Mucosa of stomach (tissue), 1 donor: Measurements from ENCODE around the gene CMC4.

Experiments
- H3K27me3 ChIP-seq: one replicate; pipeline ENCODE4 v1.7.0; 2013; ENCODE audit warnings: mild to moderate bottlenecking, low read length; ENCODE audit not compliant: control insufficient read depth, insufficient read depth
- H3K36me3 ChIP-seq: one replicate; pipeline ENCODE4 v1.7.0; 2013; ENCODE audit warnings: low read length; ENCODE audit not compliant: control insufficient read depth, insufficient read depth
- H3K4me1 ChIP-seq: one replicate; pipeline ENCODE4 v1.7.0; 2013; ENCODE audit warnings: mild to moderate bottlenecking, low read length; ENCODE audit not compliant: control insufficient read depth, insufficient read depth
- H3K4me3 ChIP-seq: one replicate; pipeline ENCODE4 v1.7.0; 2013; ENCODE audit warnings: low read length
- H3K9ac ChIP-seq: one replicate; pipeline ENCODE4 v1.7.0; 2013; ENCODE audit warnings: mild to moderate bottlenecking, low read length, moderate library complexity
- H3K9me3 ChIP-seq: one replicate; pipeline ENCODE4 v1.7.0; 2013; ENCODE audit warnings: mild to moderate bottlenecking, low read length, moderate library complexity; ENCODE audit not compliant: control insufficient read depth
- donor health status: Pancreatic carcinoma.

Gene CMC4

GRCh38 chrX:155048977-155049619, 21.8 kb downstream of the CMC4 start:
- Histone ChIP-seq H3K27me3 (no peaks in the 10 kb centered on the region), H3K4me3 (no peak overlapping the region), H3K4me1 (no peaks in the 10 kb centered on the region), H3K9ac (no peak overlapping the region), H3K9me3 (no peaks in the 10 kb centered on the region), H3K36me3 (no peaks in the 10 kb centered on the region)

GRCh38 chrX:155046811-155047528, 24.0 kb downstream of the CMC4 start:
- Histone ChIP-seq H3K9me3 (no peaks in the 10 kb centered on the region), H3K9ac (no peak overlapping the region), H3K4me1 (no peaks in the 10 kb centered on the region), H3K36me3 (no peaks in the 10 kb centered on the region), H3K4me3 (no peak overlapping the region), H3K27me3 (no peaks in the 10 kb centered on the region)

GRCh38 chrX:155046129-155046810, 24.7 kb downstream of the CMC4 start:
- no peaks in the 10 kb centered on the region for H3K9me3 ChIP-seq
- no peaks in the 10 kb centered on the region for H3K27me3 ChIP-seq
- no peak overlapping the region for H3K9ac ChIP-seq
- no peaks in the 10 kb centered on the region for H3K36me3 ChIP-seq
- no peaks in the 10 kb centered on the region for H3K4me1 ChIP-seq
- no peak overlapping the region for H3K4me3 ChIP-seq

GRCh38 chrX:155035688-155036087, 35.2 kb downstream of the CMC4 start:
- no peaks in the 10 kb centered on the region for H3K9me3 ChIP-seq
- H3K4me3 ChIP-seq, result no peak overlapping the region
- H3K36me3 ChIP-seq, result no peaks in the 10 kb centered on the region
- no peak overlapping the region for H3K9ac ChIP-seq
- no peaks in the 10 kb centered on the region for H3K27me3 ChIP-seq
- no peaks in the 10 kb centered on the region for H3K4me1 ChIP-seq

GRCh38 chrX:155031657-155032056, 39.3 kb downstream of the CMC4 start:
- Histone ChIP-seq H3K36me3 (no peaks in the 10 kb centered on the region), H3K4me3 (no peak overlapping the region), H3K9me3 (no peaks in the 10 kb centered on the region), H3K9ac (no peak overlapping the region), H3K4me1 (peaks cover 6% of the 10 kb centered on the region), H3K27me3 (no peaks in the 10 kb centered on the region)

- H3K4me3 ChIP-seq, result no peak overlapping the region
- H3K36me3 ChIP-seq, result no peaks in the 10 kb centered on the region
Measured at GRCh38 chrX:155028877-155029291, 42.1 kb downstream of the CMC4 start.

GRCh38 chrX:155028129-155028528, 42.8 kb downstream of the CMC4 start:
- H3K9me3 ChIP-seq, result no peaks in the 10 kb centered on the region
- H3K9ac ChIP-seq, result no peak overlapping the region
- H3K4me1 ChIP-seq, result peaks cover 6% of the 10 kb centered on the region
- no peaks in the 10 kb centered on the region for H3K36me3 ChIP-seq
- no peak overlapping the region for H3K4me3 ChIP-seq
- no peaks in the 10 kb centered on the region for H3K27me3 ChIP-seq

More at GRCh38 chrX:155028877-155029291, 42.1 kb downstream of the CMC4 start:
- peaks cover 6% of the 10 kb centered on the region for H3K4me1 ChIP-seq
- no peaks in the 10 kb centered on the region for H3K27me3 ChIP-seq
- no peak overlapping the region for H3K9ac ChIP-seq
- H3K9me3 ChIP-seq, result no peaks in the 10 kb centered on the region

GRCh38 chrX:155027509-155028066, 43.3 kb downstream of the CMC4 start:
- Histone ChIP-seq H3K4me1 (peaks cover 6% of the 10 kb centered on the region), H3K27me3 (no peaks in the 10 kb centered on the region), H3K9me3 (no peaks in the 10 kb centered on the region), H3K9ac (peak overlapping the region; percentile 92), H3K36me3 (no peaks in the 10 kb centered on the region), H3K4me3 (peak overlapping the region; percentile 89)

GRCh38 chrX:155026727-155027508, 44.0 kb downstream of the CMC4 start, which contains the start of gene FUNDC2:
Gene FUNDC2 (plus strand): TSS chrX:155026844. CDS start chrX:155026939, 95 bp downstream.
- Histone ChIP-seq H3K36me3 (no peaks in the 10 kb centered on the region), H3K9me3 (no peaks in the 10 kb centered on the region), H3K9ac (peak within 1 kb of the TSS; percentile 92), H3K27me3 (no peaks in the 10 kb centered on the region), H3K4me3 (peak within 1 kb of the TSS; percentile 89), H3K4me1 (peaks cover 6% of the 10 kb centered on the region)

GRCh38 chrX:155026420-155026726, 44.6 kb downstream of the CMC4 start:
- no peaks in the 10 kb centered on the region for H3K9me3 ChIP-seq
- peak overlapping the region; percentile 65 for H3K9ac ChIP-seq
- H3K36me3 ChIP-seq, result no peaks in the 10 kb centered on the region
- peaks cover 6% of the 10 kb centered on the region for H3K4me1 ChIP-seq
- H3K27me3 ChIP-seq, result no peaks in the 10 kb centered on the region
- no peak overlapping the region for H3K4me3 ChIP-seq

- Histone ChIP-seq H3K4me1 (peaks cover 6% of the 10 kb centered on the region), H3K27me3 (no peaks in the 10 kb centered on the region), H3K9ac (no peak overlapping the region), H3K36me3 (no peaks in the 10 kb centered on the region), H3K4me3 (no peak overlapping the region), H3K9me3 (no peaks in the 10 kb centered on the region)
Measured at GRCh38 chrX:155023907-155024833, 46.8 kb downstream of the CMC4 start.
